HG02763 (cell line): Measurements from ENCODE around the gene IFT20.

ENCODE experiments used
- ATAC-seq: cut with Tn5 transposase; IDR thresholded peaks from one replicate; pipeline ENCODE4 v1.9.1; 2021; ENCODE audit warnings: mild to moderate bottlenecking, moderate library complexity; ENCODE audit not compliant: unreplicated experiment

The IFT20 gene, protein sequence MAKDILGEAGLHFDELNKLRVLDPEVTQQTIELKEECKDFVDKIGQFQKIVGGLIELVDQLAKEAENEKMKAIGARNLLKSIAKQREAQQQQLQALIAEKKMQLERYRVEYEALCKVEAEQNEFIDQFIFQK

DNA sequence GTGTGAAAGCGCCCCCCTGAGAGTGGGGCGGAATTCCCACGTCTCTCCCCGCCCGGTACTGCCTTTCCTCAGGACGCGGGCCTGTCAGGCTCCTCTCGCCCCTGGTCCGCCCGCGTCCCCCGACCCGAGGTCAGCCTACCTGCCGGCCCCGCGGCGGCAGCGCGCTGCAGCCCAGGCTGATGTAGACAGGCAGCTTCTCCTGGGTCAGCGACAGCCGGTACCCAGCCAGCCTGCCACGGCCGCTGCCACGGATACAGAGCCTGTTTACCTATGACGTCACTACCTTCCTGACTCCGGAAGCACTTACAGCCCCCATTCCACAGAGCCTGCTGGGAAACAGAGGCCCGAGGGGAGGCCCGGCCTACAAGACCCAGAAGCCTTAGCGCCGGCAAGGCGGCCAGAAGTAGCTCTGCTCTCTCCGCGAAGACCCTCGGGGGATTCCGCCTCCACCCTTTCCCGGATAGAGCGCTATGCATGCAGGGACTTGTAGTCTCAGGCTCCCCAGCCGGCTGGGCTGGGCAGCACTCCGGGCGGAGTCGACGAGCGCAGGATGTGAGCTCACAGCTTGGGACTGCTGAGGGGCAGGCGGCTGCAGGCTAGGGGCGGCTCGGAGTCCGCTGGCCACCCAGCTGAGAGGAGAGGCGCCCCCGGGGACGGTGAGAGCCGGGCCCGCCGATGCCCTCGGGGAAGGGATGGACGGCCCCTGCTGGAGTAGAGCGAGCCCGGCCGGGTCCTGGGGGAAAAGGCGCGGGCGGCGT, at the start of gene IFT20, which contains the start of gene TNFAIP1:
TSS of gene IFT20 (minus strand) at position 272 of the 758 bp plus-strand sequence. CDS start 3,487 bp downstream, outside the sequence.
TSS of gene TNFAIP1 (plus strand) at position 561 of the 758 bp plus-strand sequence. CDS start 3,761 bp downstream, outside the sequence.
- peak; percentile 94 for ATAC-seq

DNA sequence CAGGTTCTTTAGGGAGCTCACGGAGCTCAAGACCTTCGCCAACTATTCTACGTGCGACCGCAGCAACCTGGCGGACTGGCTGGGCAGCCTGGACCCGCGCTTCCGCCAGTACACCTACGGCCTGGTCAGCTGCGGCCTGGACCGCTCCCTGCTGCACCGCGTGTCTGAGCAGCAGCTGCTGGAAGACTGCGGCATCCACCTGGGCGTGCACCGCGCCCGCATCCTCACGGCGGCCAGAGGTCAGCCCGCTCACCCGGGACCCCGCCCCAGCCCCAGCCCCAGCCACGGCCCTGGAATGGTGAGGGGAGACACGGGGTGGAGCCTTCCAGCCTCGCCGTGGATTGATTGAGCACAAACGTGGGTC, 49.7 kb upstream of the IFT20 start:
- peak; percentile 19 for ATAC-seq

DNA sequence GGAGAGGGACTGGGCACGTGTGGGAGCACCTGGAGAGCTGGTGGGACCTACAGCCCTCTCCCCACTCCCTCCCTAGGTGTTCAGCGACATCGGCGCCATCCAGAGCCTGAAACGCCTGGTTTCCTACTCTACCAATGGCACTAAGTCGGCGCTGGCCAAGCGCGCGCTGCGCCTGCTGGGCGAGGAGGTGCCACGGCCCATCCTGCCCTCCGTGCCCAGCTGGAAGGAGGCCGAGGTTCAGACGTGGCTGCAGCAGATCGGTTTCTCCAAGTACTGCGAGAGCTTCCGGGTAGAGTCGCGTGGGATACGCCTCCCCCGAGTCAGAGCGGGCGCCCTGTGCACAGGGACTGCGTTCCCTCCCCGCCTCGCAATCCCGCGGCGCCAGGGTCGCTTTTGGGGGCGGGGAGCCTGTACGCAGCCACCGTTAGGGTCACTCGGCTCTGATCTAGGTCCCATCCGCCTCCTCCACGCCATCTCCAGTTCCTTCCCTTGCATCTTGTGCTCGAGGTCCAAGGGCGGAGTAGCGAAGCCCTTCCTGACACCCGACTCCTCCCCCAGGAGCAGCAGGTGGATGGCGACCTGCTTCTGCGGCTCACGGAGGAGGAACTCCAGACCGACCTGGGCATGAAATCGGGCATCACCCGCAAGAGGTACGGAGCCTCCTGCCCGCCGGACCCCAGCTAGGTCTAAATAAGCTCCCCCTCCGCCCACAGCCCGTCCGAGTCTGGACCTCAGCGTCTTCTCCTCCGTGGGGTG, 49.2 kb upstream of the IFT20 start:
- peak; percentile 68 for ATAC-seq

DNA sequence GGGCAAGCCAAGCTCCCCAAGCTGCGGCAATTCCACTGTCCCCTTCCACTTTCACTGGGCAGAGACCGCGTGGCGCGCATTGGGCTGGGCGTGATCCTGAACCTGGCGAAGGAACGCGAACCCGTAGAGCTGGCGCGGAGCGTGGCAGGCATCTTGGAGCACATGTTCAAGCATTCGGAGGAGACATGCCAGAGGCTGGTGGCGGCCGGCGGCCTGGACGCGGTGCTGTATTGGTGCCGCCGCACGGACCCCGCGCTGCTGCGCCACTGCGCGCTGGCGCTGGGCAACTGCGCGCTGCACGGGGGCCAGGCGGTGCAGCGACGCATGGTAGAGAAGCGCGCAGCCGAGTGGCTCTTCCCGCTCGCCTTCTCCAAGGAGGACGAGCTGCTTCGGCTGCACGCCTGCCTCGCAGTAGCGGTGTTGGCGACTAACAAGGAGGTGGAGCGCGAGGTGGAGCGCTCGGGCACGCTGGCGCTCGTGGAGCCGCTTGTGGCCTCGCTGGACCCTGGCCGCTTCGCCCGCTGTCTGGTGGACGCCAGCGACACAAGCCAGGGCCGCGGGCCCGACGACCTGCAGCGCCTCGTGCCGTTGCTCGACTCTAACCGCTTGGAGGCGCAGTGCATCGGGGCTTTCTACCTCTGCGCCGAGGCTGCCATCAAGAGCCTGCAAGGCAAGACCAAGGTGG, 46.0 kb upstream of the IFT20 start:
- no peak for ATAC-seq

DNA sequence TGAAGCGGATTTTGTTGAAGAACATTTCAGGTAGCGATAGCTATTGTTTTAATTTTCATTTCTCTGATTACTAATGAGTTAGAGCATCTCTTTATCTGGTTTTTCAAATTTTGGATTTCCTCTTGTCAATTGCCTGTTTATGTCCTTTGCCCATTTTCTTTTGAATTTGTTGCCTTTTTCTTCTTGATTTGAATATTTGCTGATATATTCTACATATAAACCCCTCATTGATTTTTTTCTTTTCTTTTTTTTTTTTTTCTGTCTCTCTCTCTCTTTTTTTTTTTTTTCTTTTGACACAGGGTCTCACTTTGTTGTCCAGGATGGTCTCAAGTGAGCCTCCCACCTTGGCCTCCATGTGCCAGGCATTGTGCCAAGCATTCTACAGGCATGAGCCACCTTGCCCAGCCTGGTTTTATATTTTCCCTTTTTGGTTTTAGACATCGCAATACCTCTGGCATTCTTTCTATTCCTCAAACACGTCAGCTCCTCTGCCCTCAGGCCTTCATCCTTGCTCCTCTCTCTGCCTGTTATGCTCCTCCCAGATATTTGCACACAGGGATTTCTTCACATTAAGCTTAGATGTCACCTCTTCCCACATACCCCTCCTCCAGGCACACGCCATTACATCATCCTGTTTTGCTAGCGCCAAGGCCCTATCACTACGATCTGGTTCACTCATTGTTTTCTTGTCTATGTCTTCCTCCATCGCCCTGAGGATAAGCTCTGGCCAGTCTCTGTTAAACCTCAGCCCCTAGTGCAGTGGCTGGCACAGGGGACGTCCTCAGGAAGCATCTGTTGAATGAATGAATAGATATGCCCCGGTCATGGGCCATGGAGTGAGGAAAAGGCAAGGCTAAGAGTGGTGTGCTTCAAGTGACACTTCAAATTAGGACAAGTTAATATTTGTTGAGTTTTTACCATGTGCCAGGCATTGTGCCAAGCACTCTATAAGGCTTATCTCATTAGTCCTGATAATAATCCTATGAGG, 44.8 kb upstream of the IFT20 start:
- ATAC-seq = no peak

DNA sequence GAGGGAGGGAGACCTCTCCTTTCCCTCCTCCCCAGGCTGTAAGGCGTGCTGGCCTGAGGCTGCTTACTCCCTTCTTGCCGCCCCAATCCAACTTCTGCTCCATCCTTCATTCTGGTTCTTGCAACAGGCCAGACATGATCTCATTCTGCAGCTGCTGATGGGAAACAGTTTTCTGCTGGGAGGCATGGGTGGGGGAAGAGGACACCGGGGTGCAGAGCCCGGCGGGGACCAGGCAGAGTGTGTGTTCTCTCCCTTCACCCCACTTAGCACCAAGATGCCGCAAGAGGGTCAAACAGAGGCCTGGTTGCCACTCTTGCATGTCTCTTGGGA, 37.6 kb upstream of the IFT20 start:
- no peak for ATAC-seq

DNA sequence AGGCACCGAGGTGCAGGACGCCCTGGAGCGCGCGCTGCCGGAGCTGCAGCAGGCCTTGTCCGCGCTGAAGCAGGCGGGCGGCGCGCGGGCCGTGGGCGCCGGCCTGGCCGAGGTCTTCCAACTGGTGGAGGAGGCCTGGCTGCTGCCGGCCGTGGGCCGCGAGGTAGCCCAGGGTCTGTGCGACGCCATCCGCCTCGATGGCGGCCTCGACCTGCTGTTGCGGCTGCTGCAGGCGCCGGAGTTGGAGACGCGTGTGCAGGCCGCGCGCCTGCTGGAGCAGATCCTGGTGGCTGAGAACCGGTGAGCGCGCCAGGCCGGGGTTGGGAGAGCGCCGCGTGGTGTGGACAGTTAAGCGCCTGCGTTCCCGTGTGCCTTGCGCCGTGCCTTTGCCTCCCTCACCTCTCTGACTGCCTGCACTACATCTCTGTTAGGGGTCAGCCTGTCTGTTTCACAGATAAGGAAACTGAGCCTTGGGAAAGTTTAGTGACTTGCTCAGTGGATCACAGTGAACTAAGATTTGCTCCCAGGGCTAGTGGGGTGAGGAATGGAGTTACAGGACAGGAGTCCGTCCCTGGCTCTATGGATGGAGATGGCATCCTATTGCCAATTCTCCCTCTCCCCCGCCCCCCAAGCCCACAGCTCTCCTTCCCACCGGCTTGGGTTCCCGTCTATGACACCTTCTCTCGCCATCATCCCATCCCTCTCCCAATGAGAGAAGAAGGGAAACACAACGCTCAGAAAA, 37.1 kb upstream of the IFT20 start:
- peak; percentile 1 for ATAC-seq

DNA sequence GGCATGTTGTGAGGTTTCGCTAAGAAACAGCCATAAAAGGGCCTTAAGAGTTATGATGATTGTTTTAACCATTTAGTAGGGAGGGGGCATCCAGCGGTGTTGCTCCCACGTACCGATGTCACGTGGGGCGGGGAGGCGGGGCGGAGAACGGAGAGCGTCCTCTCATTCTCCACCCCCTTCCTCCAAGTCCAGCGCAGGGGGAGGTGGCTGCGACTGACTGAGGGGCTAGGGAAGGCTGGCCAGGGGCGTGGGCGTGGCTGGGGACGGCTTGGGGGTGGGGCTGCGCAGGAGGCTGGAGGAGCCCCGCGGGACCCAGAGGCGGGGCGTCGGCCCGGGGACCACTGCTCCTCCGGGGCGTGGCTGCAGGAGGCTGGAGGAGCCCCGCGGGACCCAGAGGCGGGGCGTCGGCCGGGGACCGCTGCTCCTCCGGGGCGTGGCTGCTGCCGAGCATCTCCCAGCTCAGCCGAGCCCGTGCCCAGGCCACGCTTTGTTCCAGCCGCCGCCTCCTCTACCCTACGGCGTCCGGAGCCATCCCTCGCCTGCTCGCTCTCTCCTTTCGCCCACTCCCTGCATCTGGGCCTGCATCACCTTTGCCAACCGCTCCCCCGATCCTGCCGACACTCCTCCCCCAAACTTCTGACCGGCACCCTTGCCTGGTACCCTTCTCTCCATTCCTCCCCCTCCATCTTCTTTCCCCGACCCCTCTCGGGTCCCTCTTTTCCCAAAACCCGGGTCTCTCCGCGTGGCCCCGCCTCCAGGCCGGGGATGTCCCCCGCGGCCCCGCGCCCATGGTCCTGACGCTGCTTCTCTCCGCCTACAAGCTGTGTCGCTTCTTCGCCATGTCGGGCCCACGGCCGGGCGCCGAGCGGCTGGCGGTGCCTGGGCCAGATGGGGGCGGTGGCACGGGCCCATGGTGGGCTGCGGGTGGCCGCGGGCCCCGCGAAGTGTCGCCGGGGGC, 36.3 kb upstream of the IFT20 start, which contains the start of gene SARM1:
TSS of gene SARM1 (plus strand) at position 450 of the 958 bp plus-strand sequence. CDS start at position 789, 339 bp downstream.
- ATAC-seq = peak; percentile 83

DNA sequence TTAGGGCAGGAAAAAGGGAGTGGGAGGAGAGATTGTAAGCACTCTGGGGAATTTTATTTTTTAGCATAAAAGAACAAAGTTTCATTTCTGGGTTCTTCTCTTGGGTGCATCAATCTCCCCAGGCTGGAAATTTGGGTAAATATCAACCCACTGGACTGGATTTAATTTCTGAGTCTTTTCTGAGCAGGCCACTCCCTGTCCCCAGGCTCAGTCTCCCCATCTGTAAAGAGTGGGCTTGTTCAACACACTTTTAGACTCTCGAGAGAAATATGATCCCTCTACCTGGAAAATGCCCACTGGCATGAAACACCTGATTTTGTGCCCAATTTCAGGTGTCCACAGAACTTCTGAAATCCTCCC, 35.5 kb upstream of the IFT20 start:
- ATAC-seq = no peak

DNA sequence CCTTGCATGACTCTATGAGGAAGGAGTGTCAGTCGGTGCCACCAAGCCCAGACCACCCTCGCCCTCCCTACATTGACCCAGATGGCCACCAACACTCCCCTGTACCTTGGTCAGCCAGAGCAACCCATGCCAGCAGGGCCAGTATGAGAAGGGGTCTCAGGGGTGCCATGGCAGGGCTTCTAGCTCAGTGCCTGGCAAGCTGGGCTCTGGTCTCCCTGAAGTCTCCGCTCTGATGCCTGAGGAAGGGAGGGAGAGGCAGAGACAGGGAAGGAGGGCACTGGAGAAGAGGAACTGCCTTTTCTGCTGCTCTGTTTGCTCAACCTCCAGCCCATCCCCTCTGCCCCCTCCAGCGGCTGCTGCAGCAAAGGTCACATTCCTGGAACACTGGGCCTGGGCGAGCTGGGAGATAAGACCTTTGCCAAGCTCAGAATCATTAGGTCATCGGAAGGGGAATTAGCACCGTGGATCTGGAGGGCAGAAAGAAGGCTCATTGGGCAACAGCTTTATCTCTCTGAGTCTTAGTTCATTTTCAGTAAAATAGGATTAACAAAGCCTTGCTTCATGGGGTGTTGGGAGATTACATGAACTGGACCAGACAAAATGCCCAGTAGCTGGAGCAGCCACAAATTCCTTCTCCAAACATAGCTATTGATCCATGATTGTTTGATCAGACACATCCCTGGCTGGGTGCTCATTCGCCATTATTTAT, 34.9 kb upstream of the IFT20 start, which contains the start of gene VTN:
TSS of gene VTN (minus strand) at position 273 of the 709 bp plus-strand sequence. CDS start at position 169, 104 bp downstream.
- no peak for ATAC-seq

DNA sequence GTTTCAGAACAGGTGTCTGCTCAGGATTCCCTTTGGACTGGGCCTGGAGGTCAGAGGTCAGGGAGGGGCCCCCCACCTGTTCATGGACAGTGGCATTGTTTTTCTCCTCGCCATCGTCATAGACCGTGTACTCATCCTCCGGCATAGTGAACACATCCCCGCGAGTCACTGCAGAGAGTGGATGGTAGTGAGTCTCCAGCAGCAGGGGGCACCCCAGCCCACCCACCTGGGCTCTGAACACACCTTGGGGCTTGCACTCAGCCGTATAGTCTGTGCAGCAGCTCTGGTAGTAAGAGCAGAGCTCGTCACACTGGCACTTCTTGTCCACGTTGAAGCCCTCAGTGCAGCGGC, 34.4 kb upstream of the IFT20 start:
- no peak for ATAC-seq

DNA sequence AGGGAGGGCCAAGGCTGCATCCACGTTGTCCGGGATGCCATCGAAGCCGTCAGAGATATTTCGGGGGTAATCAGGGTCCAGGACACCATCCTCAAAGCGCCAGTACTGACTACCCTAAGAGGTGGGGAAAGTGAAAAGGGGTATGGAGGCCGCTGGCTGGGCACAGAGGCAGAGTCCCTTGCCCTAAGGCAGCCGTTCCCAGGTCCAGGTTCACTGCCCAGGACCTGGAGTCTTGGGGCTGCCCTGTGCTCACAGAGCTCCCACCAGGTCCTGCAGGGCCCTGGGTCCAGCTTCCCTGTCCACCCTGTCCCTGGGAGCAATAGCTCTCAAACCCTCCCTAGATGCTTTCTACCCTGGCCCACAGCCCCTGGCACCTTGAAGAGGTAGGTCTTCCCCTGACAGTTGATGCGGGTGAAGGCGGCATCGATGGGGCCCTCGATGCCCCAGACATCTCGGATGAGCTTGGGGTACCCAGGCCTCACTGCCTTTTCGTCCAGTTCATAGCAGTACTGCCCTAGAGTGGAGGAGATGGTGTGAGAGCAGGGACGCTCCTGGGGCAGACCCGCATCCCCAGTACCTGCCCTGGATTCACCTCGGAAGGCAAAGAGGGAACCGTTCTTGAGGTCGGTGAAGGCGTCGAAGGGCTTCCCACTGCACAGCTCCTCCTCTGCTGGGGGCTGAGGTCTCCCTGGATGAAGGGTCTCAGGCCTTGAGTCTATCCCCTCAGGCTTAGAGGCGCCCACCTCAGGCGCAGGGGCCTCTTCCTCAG, 33.8 kb upstream of the IFT20 start:
- ATAC-seq = no peak

DNA sequence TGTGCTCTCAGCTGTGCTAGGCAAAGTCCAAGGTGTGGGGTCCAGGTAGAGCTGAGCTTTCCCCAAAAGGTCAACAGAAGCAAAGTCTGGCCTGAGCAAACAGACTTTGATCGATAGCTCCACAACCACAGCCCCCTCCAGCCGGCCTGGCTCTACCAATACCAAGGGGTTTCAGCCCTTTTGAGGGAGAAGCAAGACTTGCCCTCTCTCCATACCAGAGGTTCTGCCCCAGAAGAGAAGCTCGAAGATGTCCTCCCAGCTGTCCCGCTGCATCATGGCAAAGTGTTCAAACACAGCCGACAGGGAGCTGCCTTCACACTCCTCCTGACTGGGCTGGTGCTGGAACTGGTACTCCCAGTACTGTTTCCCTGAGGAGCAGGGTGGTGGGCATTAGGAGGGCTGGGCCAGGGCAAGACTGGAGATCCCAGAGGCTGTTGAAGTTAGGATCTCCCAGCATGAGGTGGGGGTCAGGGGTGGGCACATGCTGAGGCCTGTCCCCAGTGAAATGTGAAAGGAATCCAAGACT, 33.1 kb upstream of the IFT20 start:
- ATAC-seq = no peak

DNA sequence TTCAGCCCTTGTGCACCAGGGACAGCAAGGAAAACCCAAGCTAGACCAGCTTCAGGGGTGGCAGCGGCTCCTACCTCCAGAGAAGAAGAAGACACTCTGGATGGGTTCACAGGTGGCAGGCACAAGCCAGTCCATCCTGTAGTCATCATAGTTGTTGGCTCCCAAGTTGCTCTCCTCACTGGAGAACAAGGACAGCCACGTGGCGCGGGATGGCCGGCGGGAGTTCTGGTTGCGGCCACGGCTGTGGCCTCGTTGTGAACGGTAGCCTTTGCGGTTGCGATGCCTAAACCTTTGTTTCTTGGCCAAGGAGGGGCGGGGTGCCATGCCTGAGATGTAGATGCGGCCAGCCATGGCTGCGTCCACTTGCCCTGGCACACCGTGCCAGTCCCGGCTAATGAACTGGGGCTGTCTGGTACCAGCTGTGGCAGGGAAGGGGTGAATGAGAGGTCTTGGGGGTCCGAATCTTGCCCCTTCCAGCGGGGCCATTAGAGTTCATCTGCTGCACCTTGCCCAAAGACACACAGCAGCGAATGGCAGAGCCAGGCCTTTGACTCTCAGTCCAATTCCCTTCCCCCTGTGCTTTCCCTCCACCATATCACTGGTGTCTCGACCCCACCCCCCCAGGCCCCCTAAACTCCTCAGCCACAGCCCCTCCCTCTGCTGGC, 32.5 kb upstream of the IFT20 start:
- no peak for ATAC-seq

DNA sequence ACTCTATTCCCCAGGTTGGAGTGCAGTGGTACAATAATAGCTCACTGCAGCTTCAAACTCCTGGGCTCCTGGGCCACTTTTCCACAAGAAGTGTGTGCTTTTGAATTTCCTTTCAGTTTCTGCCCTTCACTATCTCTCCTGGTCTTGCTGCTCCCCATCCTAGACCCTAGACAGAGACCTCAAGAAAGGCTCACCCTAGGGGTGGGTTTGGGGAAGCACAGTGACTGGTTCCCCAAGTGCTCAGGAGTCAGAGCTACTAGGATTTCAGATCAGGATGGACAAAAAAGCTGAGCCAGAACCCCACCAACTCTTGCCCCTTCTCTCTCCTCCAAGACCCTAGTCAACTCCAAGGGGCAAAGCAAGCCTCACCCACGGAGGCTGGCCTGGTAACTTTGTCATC, 31.3 kb upstream of the IFT20 start:
- no peak for ATAC-seq

DNA sequence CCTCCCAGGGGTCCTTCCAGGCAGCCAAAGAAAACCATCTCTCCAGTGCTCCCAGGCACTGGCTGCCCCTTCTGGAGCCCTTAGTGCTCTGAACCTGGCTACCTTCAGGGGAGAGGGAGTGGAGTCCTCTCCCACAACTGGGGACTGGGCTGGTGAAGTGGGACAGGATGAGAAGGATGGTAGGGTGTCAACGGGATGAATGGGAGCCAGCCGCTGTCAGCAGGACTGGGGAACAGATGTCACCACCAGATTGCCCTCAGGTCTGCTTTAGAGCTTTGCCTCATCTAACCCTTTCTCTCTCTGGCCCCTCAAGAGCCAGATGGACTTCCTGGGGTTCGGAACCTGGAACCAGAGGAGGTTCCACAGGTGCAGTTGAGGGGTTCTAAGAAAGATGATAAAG, 30.2 kb upstream of the IFT20 start:
- no peak for ATAC-seq
